GM21737 (cell line): Measurements from ENCODE around the gene PEX14.
A peak's percentile ranks its signal among the peaks of the same experiment; 100 is the strongest.
"Not testable (repeated sequence)": the region's sequence is repeated elsewhere in the genome, so short reads cannot be mapped to it uniquely, and the experiment has no call there.

Experiments used
- ATAC-seq: cut with Tn5 transposase; IDR thresholded peaks from one replicate; pipeline ENCODE4 v1.9.1; 2021; ENCODE audit warnings: mild to moderate bottlenecking, moderate library complexity; ENCODE audit not compliant: unreplicated experiment

PEX14 gene

GRCh38 chr1:10474613-10475507, at the start of gene PEX14:
TSS of gene PEX14 (plus strand) at chr1:10474950. CDS start at chr1:10474967, 17 bp downstream.
- ATAC-seq = peak; percentile 68

GRCh38 chr1:10425826-10426534, 48.8 kb upstream of the PEX14 start:
- ATAC-seq = not testable (repeated sequence)

- not testable (repeated sequence) for ATAC-seq
These were observed 48.3 kb upstream of the PEX14 start for GRCh38 chr1:10426535-10426848.

GRCh38 chr1:10428984-10429383, 45.8 kb upstream of the PEX14 start:
- ATAC-seq = no peak

GRCh38 chr1:10429868-10430215, 44.9 kb upstream of the PEX14 start:
- ATAC-seq = no peak

- ATAC-seq = peak; percentile 73
These were observed 44.3 kb upstream of the PEX14 start, which contains the start of gene CENPS for GRCh38 chr1:10430216-10431069. TSS of gene CENPS (plus strand) at chr1:10430433. CDS start at chr1:10430518, 85 bp downstream.

GRCh38 chr1:10431070-10431730, 43.5 kb upstream of the PEX14 start:
- ATAC-seq = no peak

GRCh38 chr1:10432910-10433700, 41.6 kb upstream of the PEX14 start:
- no peak for ATAC-seq

- ATAC-seq = no peak
These were observed 41.0 kb upstream of the PEX14 start for GRCh38 chr1:10433790-10434189.

- ATAC-seq = no peak
These were observed 40.2 kb upstream of the PEX14 start for GRCh38 chr1:10434590-10434989.

- no peak for ATAC-seq
These were observed 37.7 kb upstream of the PEX14 start for GRCh38 chr1:10437052-10437451.

GRCh38 chr1:10438677-10439163, 36.0 kb upstream of the PEX14 start:
- ATAC-seq = no peak

- ATAC-seq = no peak
These were observed 34.4 kb upstream of the PEX14 start for GRCh38 chr1:10440305-10440704.

- ATAC-seq = no peak
These were observed 34.0 kb upstream of the PEX14 start for GRCh38 chr1:10440794-10441193.

GRCh38 chr1:10444248-10444647, 30.5 kb upstream of the PEX14 start:
- ATAC-seq = no peak

- no peak for ATAC-seq
These were observed 29.9 kb upstream of the PEX14 start for GRCh38 chr1:10444795-10445397.

GRCh38 chr1:10446790-10447422, 27.8 kb upstream of the PEX14 start:
- no peak for ATAC-seq

GRCh38 chr1:10449751-10450150, 25.0 kb upstream of the PEX14 start, which contains the start of gene CORT:
TSS of gene CORT (plus strand) at chr1:10450031. CDS start at chr1:10450224, 193 bp downstream.
- ATAC-seq = no peak
